CD14-positive monocyte (primary cell): ENCODE data around the gene LRRC10. TPM values are rescaled to one million over a fixed set of nuclear protein-coding genes. Genes with fewer than 3 reads are reported as not detected.

Experiments used
- DNase-seq, 3 donors: peaks; one replicate each; pipeline ENCODE4 v3.0.0-alpha.2; 2011 to 2022
- H2AFZ ChIP-seq: 2 replicates; pipeline ENCODE4 v1.6.0; 2012; ENCODE audit warnings: mild to moderate bottlenecking, low read depth, low read length, inconsistent platforms; ENCODE audit not compliant: insufficient read depth, poor library complexity, severe bottlenecking
- H3K27ac ChIP-seq, 2 donors: 1 replicate in 1 of 2; 2 replicates in 1 of 2; pipeline ENCODE4 v1.5.1; 2012 to 2013; ENCODE audit warnings: low read length in 2 of 2, control low read depth in 1 of 2, inconsistent platforms in 1 of 2, low read depth in 1 of 2, mild to moderate bottlenecking in 1 of 2
- H3K27me3 ChIP-seq, 2 donors: one replicate each; pipeline versions ENCODE4 v1.6.0 to v1.6.1; 2011 to 2013; ENCODE audit warnings: low read length in 2 of 2; ENCODE audit not compliant: control insufficient read depth in 2 of 2, insufficient read depth in 2 of 2
- H3K36me3 ChIP-seq, 2 donors: replicated peaks in 1 of 2; 1 replicate in 1 of 2; 2 replicates in 1 of 2; pipeline versions ENCODE4 v1.5.1 to v1.6.1; 2012 to 2013; ENCODE audit warnings: low read length in 2 of 2, control low read depth in 1 of 2, inconsistent platforms in 1 of 2, mild to moderate bottlenecking in 1 of 2; ENCODE audit not compliant: insufficient read depth in 2 of 2, control insufficient read depth in 1 of 2
- H3K4me1 ChIP-seq, 2 donors: 1 replicate in 1 of 2; 2 replicates in 1 of 2; pipeline versions ENCODE4 v1.5.1 to v1.6.1; 2012 to 2013; ENCODE audit warnings: low read length in 2 of 2, control low read depth in 1 of 2, inconsistent platforms in 1 of 2, mild to moderate bottlenecking in 1 of 2, moderate library complexity in 1 of 2; ENCODE audit not compliant: insufficient read depth in 2 of 2, control insufficient read depth in 1 of 2
- H3K4me2 ChIP-seq: replicated peaks from 2 replicates; pipeline ENCODE3; 2012; ENCODE audit warnings: low read length, moderate library complexity, mild to moderate bottlenecking; ENCODE audit not compliant: poor library complexity, severe bottlenecking; ENCODE audit errors: extremely low read depth
- H3K4me3 ChIP-seq, 3 experiments: fragments of 200-600 bp in 1 of 3; sonication (generic) in 1 of 3; replicated peaks in 1 of 3; 1 replicate in 2 of 3; 2 replicates in 1 of 3; pipeline ENCODE4 v1.5.1; 2011 to 2013; ENCODE audit warnings: low read length in 3 of 3, mild to moderate bottlenecking in 3 of 3, control low read depth in 2 of 3, low read depth in 2 of 3, inconsistent platforms in 1 of 3, moderate library complexity in 1 of 3
- H3K79me2 ChIP-seq: 2 replicates; pipeline ENCODE4 v1.6.0; 2012; ENCODE audit warnings: mild to moderate bottlenecking, control low read depth, inconsistent platforms, low read length, moderate library complexity; ENCODE audit not compliant: insufficient read depth
- H3K9ac ChIP-seq: 2 replicates; pipeline ENCODE4 v1.6.0; 2017; ENCODE audit warnings: low read length, mild to moderate bottlenecking; ENCODE audit not compliant: insufficient read depth, poor library complexity, severe bottlenecking
- H3K9me3 ChIP-seq, 2 donors: replicated peaks in 1 of 2; 1 replicate in 1 of 2; 2 replicates in 1 of 2; pipeline versions ENCODE4 v1.5.1 to v1.6.1; 2012 to 2013; ENCODE audit warnings: low read length in 2 of 2, control low read depth in 1 of 2; ENCODE audit not compliant: control insufficient read depth in 1 of 2, insufficient read depth in 1 of 2
- H4K20me1 ChIP-seq: 2 replicates; pipeline ENCODE4 v1.6.0; 2012; ENCODE audit warnings: mild to moderate bottlenecking, low read length, control low read depth, moderate library complexity; ENCODE audit not compliant: insufficient read depth
- H3K27ac Mint-ChIP-seq, 7 donors: one replicate each; pipeline ENCODE4 v1.8.0; 2020; ENCODE audit warnings: mild to moderate bottlenecking in 7 of 7, mixed read lengths in 7 of 7, moderate library complexity in 6 of 7, inconsistent platforms in 2 of 7
- H3K27me3 Mint-ChIP-seq, 3 donors: one replicate each; pipeline ENCODE4 v1.8.0; 2021 to 2022; ENCODE audit warnings: low read depth in 3 of 3, mild to moderate bottlenecking in 3 of 3, mixed read lengths in 3 of 3, moderate library complexity in 3 of 3, inconsistent platforms in 1 of 3
- H3K36me3 Mint-ChIP-seq, 2 donors: one replicate each; pipeline ENCODE4 v1.8.0; 2020; ENCODE audit warnings: mixed read lengths in 2 of 2, inconsistent platforms in 1 of 2, mild to moderate bottlenecking in 1 of 2
- H3K4me1 Mint-ChIP-seq: one replicate; pipeline ENCODE4 v1.8.0; 2020; ENCODE audit warnings: mild to moderate bottlenecking, mixed read lengths
- H3K4me3 Mint-ChIP-seq, 2 donors: one replicate each; pipeline ENCODE4 v1.8.0; 2020; ENCODE audit warnings: mild to moderate bottlenecking in 2 of 2, mixed read lengths in 2 of 2, moderate library complexity in 1 of 2
- H3K9me3 Mint-ChIP-seq, 7 donors: one replicate each; pipeline ENCODE4 v1.8.0; 2020 to 2022; ENCODE audit warnings: mixed read lengths in 7 of 7, mild to moderate bottlenecking in 6 of 7, moderate library complexity in 6 of 7, inconsistent platforms in 2 of 7
- CTCF ChIP-seq: fragments of 200-600 bp; IDR thresholded peaks from one replicate; pipeline ENCODE4 v1.8.0; 2022; ENCODE audit warnings: antibody characterized with exemption, mild to moderate bottlenecking
- WGBS: methylation state at CpG from one replicate; pipeline ENCODE4 v1.1.5; 2013; ENCODE audit warnings: missing lambda C conversion rate; ENCODE audit not compliant: insufficient coverage; 5-methylcytosine and 5-hydroxymethylcytosine counted together
- intact Hi-C, 2 donors: fragments of 100-400 bp; cut with micrococcal nuclease; formaldehyde crosslinking; loops; one replicate each; pipeline versions ENCODE4 v1.15.0 to v1.15.1; 2023
- polyA plus RNA-seq, 3 donors: library from polyadenylated mRNA; depleted of rRNA in 1 of 3; unstranded in 2 of 3; stranded (reverse) in 1 of 3; fragments of 300-500 nt in 2 of 3; fragments of >200 nt in 1 of 3; fragmentation: Illumina TruSeq in 2 of 3; gene quantifications; 1 replicate in 2 of 3; 2 replicates in 1 of 3; pipeline ENCODE4 v1.2.3, GENCODE V29; 2012 to 2021

The LRRC10 gene
- polyA plus RNA-seq, 3 donors: not detected

GRCh38 chr12:69651922-69652321 is 41.2 kb upstream of the LRRC10 start:
- Mint-ChIP-seq H3K27ac (no peak overlapping the region), H3K4me1 (no peaks in the 10 kb centered on the region), H3K36me3 (no peaks in the 10 kb centered on the region), H3K27me3 (peaks cover 2 to 4% (median 3%) of the 10 kb centered on the region in 3 donors), H3K9me3 (peaks cover 0 to 3% (median 0%) of the 10 kb centered on the region in 7 donors), H3K4me3 (no peak overlapping the region)
- no peak overlapping the region for H3K27ac ChIP-seq
- no peak overlapping the region for H2AFZ ChIP-seq
- H3K4me2 ChIP-seq: no peak overlapping the region
- no peak for DNase-seq
- H3K4me1 ChIP-seq: peaks cover 0 to 7% of the 10 kb centered on the region in 2 donors
- H4K20me1 ChIP-seq: no peaks in the 10 kb centered on the region
- H3K79me2 ChIP-seq: no peaks in the 10 kb centered on the region
- no peaks in the 10 kb centered on the region for H3K36me3 ChIP-seq
- no peak for TF ChIP-seq CTCF
- 94% methylated on average over 3 of the region's 3 CpGs for WGBS
- no peak overlapping the region for H3K4me3 ChIP-seq
- no peaks in the 10 kb centered on the region for H3K27me3 ChIP-seq
- intact Hi-C loops: no loop called here
- no peak overlapping the region for H3K9ac ChIP-seq
- H3K9me3 ChIP-seq: no peaks in the 10 kb centered on the region

- no peaks in the 10 kb centered on the region for H3K9me3 ChIP-seq
- intact Hi-C loops: no loop called here
- no peaks in the 10 kb centered on the region for H4K20me1 ChIP-seq
- H3K4me3 ChIP-seq: no peak overlapping the region
- Mint-ChIP-seq H3K27ac (no peak overlapping the region), H3K36me3 (no peaks in the 10 kb centered on the region), H3K4me3 (no peak overlapping the region), H3K9me3 (peaks cover 0 to 5% (median 0%) of the 10 kb centered on the region in 7 donors), H3K27me3 (peaks cover 0 to 7% (median 5%) of the 10 kb centered on the region in 3 donors), H3K4me1 (no peaks in the 10 kb centered on the region)
- H3K4me1 ChIP-seq: peaks cover 0 to 7% of the 10 kb centered on the region in 2 donors
- H2AFZ ChIP-seq: no peak overlapping the region
- no peak overlapping the region for H3K4me2 ChIP-seq
- DNase-seq: no peak
- no peak overlapping the region for H3K27ac ChIP-seq
- no peaks in the 10 kb centered on the region for H3K79me2 ChIP-seq
- TF ChIP-seq CTCF: no peak
- 60% methylated on average over 2 of the region's 4 CpGs for WGBS
- no peak overlapping the region for H3K9ac ChIP-seq
- no peaks in the 10 kb centered on the region for H3K27me3 ChIP-seq
- no peaks in the 10 kb centered on the region for H3K36me3 ChIP-seq
Observed at GRCh38 chr12:69649529-69649928, 38.8 kb upstream of the LRRC10 start.
